Amniotic stem cell (primary cell): ENCODE measurements around the gene RAD51B.

Source experiments
- DNase-seq: peaks from one replicate; lab custom pipeline; 2025; lab: John Stamatoyannopoulos, UW

Gene RAD51B

GRCh38 chr14:68512088-68512487, 692.5 kb downstream of the RAD51B start:
- DNase-seq, result no peak

DNA sequence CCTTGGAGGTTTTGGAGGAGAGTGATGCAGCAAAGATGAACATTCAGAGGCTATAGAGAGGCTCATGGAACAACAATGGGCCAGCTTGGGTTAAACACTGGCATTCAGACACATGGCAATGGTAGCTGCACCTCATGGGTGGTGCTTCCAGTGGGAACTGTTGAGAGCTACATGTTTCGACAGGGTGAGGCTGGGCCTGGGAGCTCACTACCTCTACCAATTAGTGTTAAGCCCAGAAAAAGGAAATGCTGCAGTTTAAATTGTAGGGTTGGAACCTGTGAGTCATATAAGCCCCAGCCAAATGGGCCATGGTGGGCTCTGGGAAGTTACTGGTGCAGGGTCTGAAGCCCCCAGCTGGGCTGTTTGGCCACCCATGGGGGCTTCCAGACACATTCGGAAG, 693.6 kb downstream of the RAD51B start:
- DNase-seq, result no peak

GRCh38 chr14:68513838-68514607, 694.4 kb downstream of the RAD51B start:
- no peak for DNase-seq

- DNase-seq, result no peak
These were observed 695.1 kb downstream of the RAD51B start for GRCh38 chr14:68514608-68515194.

- no peak for DNase-seq
These were observed 696.8 kb downstream of the RAD51B start for GRCh38 chr14:68516342-68516741.

DNA sequence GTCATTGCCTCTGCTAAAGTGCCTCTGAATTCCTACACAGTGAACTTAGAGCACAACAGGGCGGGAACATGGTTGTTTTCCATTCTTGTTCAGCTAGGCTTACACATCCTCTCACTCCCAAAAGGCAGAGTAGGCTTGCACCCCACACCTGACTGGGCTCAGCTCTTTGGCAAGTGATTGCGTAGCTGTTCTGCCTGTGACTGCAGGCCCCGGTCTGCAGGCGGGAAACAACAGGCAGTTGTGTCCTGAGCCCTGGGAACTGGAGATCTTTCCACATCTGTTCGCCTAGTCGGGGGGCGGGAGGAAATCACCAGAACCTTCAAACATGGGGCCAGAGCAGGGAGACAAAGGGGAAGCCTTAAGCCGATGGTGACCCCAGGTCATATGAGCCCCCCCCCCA, 698.6 kb downstream of the RAD51B start:
- no peak for DNase-seq

DNA sequence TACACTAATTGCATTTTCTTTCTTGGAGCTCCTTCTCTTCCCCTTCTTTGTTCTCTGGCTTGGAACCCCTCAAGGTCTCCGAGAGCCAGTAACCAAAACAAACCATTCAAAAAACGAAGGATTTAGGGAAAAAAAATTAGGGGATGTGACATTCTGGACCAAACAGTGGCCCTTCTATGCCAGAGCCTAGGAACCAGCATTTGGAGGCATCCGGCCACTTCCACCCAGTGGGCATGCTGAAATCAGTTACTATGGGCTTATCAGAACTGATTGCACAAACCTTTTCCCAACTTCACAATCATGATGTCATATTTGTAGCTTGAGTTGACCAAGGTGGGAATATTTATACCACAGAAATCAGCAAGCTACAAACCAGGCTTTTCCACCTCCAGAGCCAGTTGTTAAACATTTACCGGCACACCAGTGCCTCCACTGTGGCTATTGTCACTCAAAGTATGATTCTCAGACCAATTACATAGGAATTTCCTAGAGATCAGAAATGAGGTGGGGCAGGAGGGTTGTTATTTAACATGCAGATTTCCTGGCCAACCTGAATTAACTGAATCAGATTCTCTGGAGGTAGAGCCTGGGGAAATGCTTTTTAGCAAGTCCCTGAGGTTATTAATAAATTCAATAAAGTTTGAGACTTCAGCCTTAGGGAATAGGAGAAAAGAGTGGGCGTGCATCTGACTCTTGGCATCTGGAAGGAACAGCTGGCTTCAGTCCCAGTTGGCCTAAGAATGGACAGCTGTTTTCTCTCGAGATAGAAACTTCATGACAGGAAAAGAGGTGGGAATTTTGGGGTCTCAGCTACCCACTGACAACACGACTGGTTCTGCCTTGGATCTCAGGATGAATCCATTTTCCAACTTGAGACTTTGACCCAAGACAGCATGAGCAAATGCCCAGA, 699.4 kb downstream of the RAD51B start:
- DNase-seq, result no peak

DNA sequence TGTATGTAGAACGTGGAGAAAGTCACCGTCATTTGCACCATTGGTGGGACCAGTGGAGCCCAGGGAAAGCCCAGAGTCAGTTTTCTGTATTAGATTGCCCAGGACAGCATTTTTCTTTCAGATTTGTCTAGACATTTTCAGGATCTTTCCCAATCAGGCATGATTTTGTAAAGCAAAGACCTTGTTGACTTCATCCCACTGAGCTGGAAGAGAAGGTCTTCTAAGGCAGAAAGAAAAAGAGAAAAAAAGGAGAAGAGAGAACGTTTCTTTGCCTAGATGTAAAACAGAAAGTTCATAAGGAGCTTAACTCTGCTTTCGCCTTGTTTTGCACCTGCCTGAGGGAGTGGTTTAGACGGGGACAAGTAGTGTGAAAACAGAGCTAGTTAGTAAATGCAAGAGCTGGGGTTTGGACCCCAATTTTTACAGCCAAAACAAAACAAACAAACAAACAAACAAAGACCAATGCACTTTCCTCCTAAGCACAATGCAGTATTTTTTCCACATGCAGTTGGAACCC, 700.1 kb downstream of the RAD51B start:
- no peak for DNase-seq

- DNase-seq, result no peak
These were observed 701.3 kb downstream of the RAD51B start for GRCh38 chr14:68520637-68521556.

DNA sequence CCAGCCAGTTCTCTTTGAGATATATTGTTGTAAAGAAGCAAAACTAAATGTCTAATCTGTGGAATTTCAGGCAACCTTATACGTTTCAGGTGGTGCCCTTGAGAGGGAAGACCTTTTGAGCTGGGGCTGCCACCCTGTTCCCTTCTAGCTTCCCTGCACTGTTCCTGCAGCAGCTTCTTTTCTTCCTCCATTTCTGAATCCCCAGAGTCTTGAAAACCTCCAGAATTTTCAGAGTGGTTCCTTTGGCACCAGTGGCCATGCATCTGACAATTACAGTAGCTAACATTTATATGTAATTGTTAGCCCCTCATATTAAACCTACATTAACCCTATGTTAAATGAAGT, 702.0 kb downstream of the RAD51B start:
- DNase-seq, result no peak

- no peak for DNase-seq
These were observed 702.5 kb downstream of the RAD51B start for GRCh38 chr14:68521961-68522509.

- DNase-seq, result no peak
These were observed 703.1 kb downstream of the RAD51B start for GRCh38 chr14:68522510-68523325.

GRCh38 chr14:68523326-68523610, 703.7 kb downstream of the RAD51B start:
- no peak for DNase-seq

- no peak for DNase-seq
These were observed 704.6 kb downstream of the RAD51B start for GRCh38 chr14:68523989-68524725.

DNA sequence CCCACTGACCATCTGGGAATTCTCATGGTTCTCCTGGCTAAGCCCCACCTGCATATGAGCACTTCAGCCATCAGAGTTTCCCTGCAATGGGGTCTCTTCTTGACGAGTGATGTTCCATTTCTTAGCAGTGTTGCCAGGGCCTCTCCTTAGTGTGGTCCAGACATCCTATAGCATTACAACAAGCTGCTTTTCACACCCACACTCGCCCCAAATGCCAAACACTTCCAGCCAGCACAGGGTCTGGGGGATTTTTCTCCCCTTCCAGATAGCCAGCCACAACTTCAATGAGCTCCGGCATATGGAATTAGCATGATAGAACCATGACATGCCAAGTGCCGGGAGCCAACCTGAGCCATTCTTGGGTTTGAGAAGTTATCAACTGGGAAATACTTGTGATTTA, 705.9 kb downstream of the RAD51B start:
- no peak for DNase-seq

GRCh38 chr14:68526512-68527091, 707.0 kb downstream of the RAD51B start:
- no peak for DNase-seq

GRCh38 chr14:68527329-68527851, 707.8 kb downstream of the RAD51B start:
- DNase-seq, result no peak

- DNase-seq, result no peak
These were observed 708.6 kb downstream of the RAD51B start for GRCh38 chr14:68528040-68528687.

- no peak for DNase-seq
These were observed 710.9 kb downstream of the RAD51B start for GRCh38 chr14:68530443-68530842.
